ENCODE results near the gene C2orf92.

- TF ChIP-seq GLIS3 (CRISPR knock-in tag; IDR thresholded peaks at IDR 0.05) (no peak), ZC3H10 (CRISPR knock-in tag; IDR thresholded peaks at IDR 0.05) (no peak), PPARA (CRISPR knock-in tag; IDR thresholded peaks at IDR 0.05; ENCODE audit: borderline replicate concordance) (no peak), CREB5 (CRISPR knock-in tag; IDR thresholded peaks at IDR 0.05; ENCODE audit: low read depth) (no peak), ZFP3 (CRISPR knock-in tag; IDR thresholded peaks at IDR 0.05) (no peak), POU6F1 (CRISPR knock-in tag; IDR thresholded peaks at IDR 0.05; ENCODE audit: borderline replicate concordance, low read depth) (no peak), TOX (CRISPR knock-in tag; IDR thresholded peaks at IDR 0.05; ENCODE audit: borderline replicate concordance) (no peak), BACH2 (CRISPR knock-in tag; IDR thresholded peaks at IDR 0.05; ENCODE audit: borderline replicate concordance) (no peak), ZNF70 (CRISPR knock-in tag; IDR thresholded peaks at IDR 0.05) (no peak), CSRNP3 (CRISPR knock-in tag; IDR thresholded peaks at IDR 0.05) (no peak), ZFP30 (CRISPR knock-in tag; IDR thresholded peaks at IDR 0.05) (no peak), ARNTL (CRISPR knock-in tag; IDR thresholded peaks at IDR 0.05; ENCODE audit: borderline replicate concordance, low read depth) (no peak)
- TF ChIP-seq, protein P1, sequence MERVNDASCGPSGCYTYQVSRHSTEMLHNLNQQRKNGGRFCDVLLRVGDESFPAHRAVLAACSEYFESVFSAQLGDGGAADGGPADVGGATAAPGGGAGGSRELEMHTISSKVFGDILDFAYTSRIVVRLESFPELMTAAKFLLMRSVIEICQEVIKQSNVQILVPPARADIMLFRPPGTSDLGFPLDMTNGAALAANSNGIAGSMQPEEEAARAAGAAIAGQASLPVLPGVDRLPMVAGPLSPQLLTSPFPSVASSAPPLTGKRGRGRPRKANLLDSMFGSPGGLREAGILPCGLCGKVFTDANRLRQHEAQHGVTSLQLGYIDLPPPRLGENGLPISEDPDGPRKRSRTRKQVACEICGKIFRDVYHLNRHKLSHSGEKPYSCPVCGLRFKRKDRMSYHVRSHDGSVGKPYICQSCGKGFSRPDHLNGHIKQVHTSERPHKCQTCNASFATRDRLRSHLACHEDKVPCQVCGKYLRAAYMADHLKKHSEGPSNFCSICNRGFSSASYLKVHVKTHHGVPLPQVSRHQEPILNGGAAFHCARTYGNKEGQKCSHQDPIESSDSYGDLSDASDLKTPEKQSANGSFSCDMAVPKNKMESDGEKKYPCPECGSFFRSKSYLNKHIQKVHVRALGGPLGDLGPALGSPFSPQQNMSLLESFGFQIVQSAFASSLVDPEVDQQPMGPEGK (CRISPR knock-in tag; IDR thresholded peaks at IDR 0.05; ENCODE audit: borderline replicate concordance) = no peak
These were observed 35.5 kb downstream of the C2orf92 start for GRCh38 chr2:97704989-97705388.
